NCI-H1048 (cell line): ENCODE results near the gene TPSD1.
"Not testable (repeated sequence)": the region's sequence is repeated elsewhere in the genome, so short reads cannot be mapped to it uniquely, and the experiment has no call there.

Source experiments
- DNase-seq: peaks from one replicate; lab custom pipeline; 2025; lab: John Stamatoyannopoulos, UW

The TPSD1 gene

GRCh38 chr16:1255276-1256122, at the start of gene TPSD1:
Gene TPSD1, plus strand, starts transcription at chr16:1256069. Its CDS starts 212 bp downstream, at chr16:1256281.
- not testable (repeated sequence) for DNase-seq

- DNase-seq = no peak
Measured at GRCh38 chr16:1206326-1206725, 49.5 kb upstream of the TPSD1 start.

- no peak for DNase-seq
Measured at GRCh38 chr16:1206786-1207185, 49.1 kb upstream of the TPSD1 start.

GRCh38 chr16:1208239-1208830, 47.5 kb upstream of the TPSD1 start:
- no peak for DNase-seq

GRCh38 chr16:1209081-1209480, 46.8 kb upstream of the TPSD1 start:
- DNase-seq = no peak

GRCh38 chr16:1210461-1210860, 45.4 kb upstream of the TPSD1 start:
- DNase-seq = no peak

GRCh38 chr16:1211451-1212268, 44.2 kb upstream of the TPSD1 start:
- DNase-seq = no peak

- no peak for DNase-seq
Measured at GRCh38 chr16:1212616-1213194, 43.2 kb upstream of the TPSD1 start.

- no peak for DNase-seq
Measured at GRCh38 chr16:1213231-1213630, 42.6 kb upstream of the TPSD1 start.

- no peak for DNase-seq
Measured at GRCh38 chr16:1213796-1214372, 42.0 kb upstream of the TPSD1 start.

GRCh38 chr16:1214719-1215118, 41.1 kb upstream of the TPSD1 start:
- DNase-seq = no peak

GRCh38 chr16:1215574-1216295, 40.1 kb upstream of the TPSD1 start:
- no peak for DNase-seq

- no peak for DNase-seq
Measured at GRCh38 chr16:1216296-1216619, 39.6 kb upstream of the TPSD1 start.

GRCh38 chr16:1216681-1217400, 39.0 kb upstream of the TPSD1 start:
- no peak for DNase-seq

- no peak for DNase-seq
Measured at GRCh38 chr16:1217526-1217925, 38.3 kb upstream of the TPSD1 start.

- no peak for DNase-seq
Measured at GRCh38 chr16:1218061-1218929, 37.6 kb upstream of the TPSD1 start.

GRCh38 chr16:1218930-1219611, 36.8 kb upstream of the TPSD1 start:
- no peak for DNase-seq

GRCh38 chr16:1220098-1220728, 35.7 kb upstream of the TPSD1 start:
- DNase-seq = no peak
